PC-9 (cell line): ENCODE results near the gene SUGCT. TPM values are rescaled to one million over a fixed set of nuclear protein-coding genes. Genes with fewer than 3 reads are reported as not detected.

Source experiments
- BruUV-seq: library from RNA; stranded (reverse); fragments of 400-500 nt; replicated peaks from 2 replicates; lab custom pipeline; 2021; lab: Mats Ljungman, UMichigan
- CTCF ChIA-PET: fragments of 300-600 bp; sonication (Branson Sonifier 250); formaldehyde crosslinking; loops from one replicate; lab custom pipeline; 2022; ENCODE audit warnings: antibody characterized with exemption; lab: Charles Lee
- POLR2A ChIA-PET: fragments of 300-600 bp; sonication (Branson Sonifier 250); formaldehyde crosslinking; loops from one replicate; lab custom pipeline; 2022; ENCODE audit warnings: antibody characterized with exemption; ENCODE audit not compliant: unreplicated experiment; lab: Charles Lee
- DNase-seq, 2 experiments: peaks; one replicate each; pipeline versions ENCODE4 v3.0.0 to v3.0.0-alpha.2; 2015 to 2022; ENCODE audit warnings: mixed read lengths in 1 of 2
- H2AFZ ChIP-seq: fragments of 200-600 bp; sonication (generic); 2 replicates; pipeline ENCODE4 v1.8.1; 2017; ENCODE audit warnings: antibody characterized with exemption
- H3F3A ChIP-seq: fragments of 200-600 bp; sonication (generic); 2 replicates; pipeline ENCODE4 v1.8.1; 2017; ENCODE audit warnings: antibody characterized with exemption, mild to moderate bottlenecking, low read depth; ENCODE audit not compliant: insufficient read depth
- H3K27ac ChIP-seq: fragments of 200-600 bp; sonication (generic); 2 replicates; pipeline ENCODE4 v1.6.1; 2016; ENCODE audit warnings: mixed run types
- H3K27me3 ChIP-seq: fragments of 200-600 bp; sonication (generic); 2 replicates; pipeline ENCODE4 v1.6.1; 2016; ENCODE audit warnings: low read depth, mixed run types; ENCODE audit not compliant: insufficient read depth
- H3K36me3 ChIP-seq: fragments of 200-600 bp; sonication (generic); 2 replicates; pipeline ENCODE4 v1.6.1; 2016; ENCODE audit warnings: low read depth, mixed run types
- H3K4me1 ChIP-seq: fragments of 200-600 bp; sonication (generic); replicated peaks from 2 replicates; pipeline ENCODE4 v1.6.1; 2016; ENCODE audit warnings: mixed run types; ENCODE audit not compliant: insufficient read depth
- H3K4me2 ChIP-seq: fragments of 200-600 bp; sonication (generic); 2 replicates; pipeline ENCODE4 v1.6.1; 2017; ENCODE audit warnings: mixed run types
- H3K4me3 ChIP-seq: fragments of 200-600 bp; sonication (generic); 2 replicates; pipeline ENCODE4 v1.6.1; 2016; ENCODE audit warnings: mixed run types
- H3K79me2 ChIP-seq: fragments of 200-600 bp; sonication (generic); 2 replicates; pipeline ENCODE4 v1.6.1; 2017; ENCODE audit warnings: low read depth, mixed run types
- H3K9me2 ChIP-seq: fragments of 200-600 bp; sonication (generic); 2 replicates; pipeline ENCODE4 v1.8.1; 2017; ENCODE audit warnings: mild to moderate bottlenecking; ENCODE audit not compliant: insufficient read depth
- H3K9me3 ChIP-seq: fragments of 200-600 bp; sonication (generic); 2 replicates; pipeline ENCODE4 v1.8.1; 2016; ENCODE audit warnings: low read depth; ENCODE audit not compliant: insufficient read depth
- H4K20me1 ChIP-seq: fragments of 200-600 bp; sonication (generic); 2 replicates; pipeline ENCODE4 v1.8.1; 2017; ENCODE audit not compliant: insufficient read depth
- EZH2 ChIP-seq: fragments of 200-600 bp; sonication (generic); IDR thresholded peaks from 2 replicates; pipeline ENCODE4 v1.8.0; 2017; ENCODE audit warnings: antibody characterized with exemption, low read depth
- intact Hi-C: fragments of 100-400 bp; cut with micrococcal nuclease; formaldehyde crosslinking; loops from one replicate; pipeline ENCODE4 v1.10.0; 2022; ENCODE audit not compliant: unreplicated experiment
- total RNA-seq: library from RNA; stranded (reverse); gene quantifications from 2 replicates; pipeline ENCODE4 v1.2.3, GENCODE V29; 2021
- TF ChIP-seq, protein P1 (sequence below): fragments of 200-600 bp; sonication (generic); conservative IDR thresholded peaks from 2 replicates; pipeline ENCODE4 v1.6.1; 2017; ENCODE audit warnings: mixed run types, antibody characterized with exemption, mild to moderate bottlenecking, moderate library complexity

The SUGCT gene
- total RNA-seq, 1 experiment from 2014 or later = 3.5 TPM

GRCh38 chr7:40477094-40477493 lies 342.3 kb downstream of the SUGCT start:
- no peaks in the 10 kb centered on the region for H3K27me3 ChIP-seq
- intact Hi-C loops = no loop called here
- BruUV-seq = no TSS peak
- H3K4me1 ChIP-seq = no peaks in the 10 kb centered on the region
- ChIA-PET CTCF (no interaction called here), POLR2A (no interaction called here)
- H3K79me2 ChIP-seq = no peaks in the 10 kb centered on the region
- no peak for TF ChIP-seq EZH2
- TF ChIP-seq, protein P1, sequence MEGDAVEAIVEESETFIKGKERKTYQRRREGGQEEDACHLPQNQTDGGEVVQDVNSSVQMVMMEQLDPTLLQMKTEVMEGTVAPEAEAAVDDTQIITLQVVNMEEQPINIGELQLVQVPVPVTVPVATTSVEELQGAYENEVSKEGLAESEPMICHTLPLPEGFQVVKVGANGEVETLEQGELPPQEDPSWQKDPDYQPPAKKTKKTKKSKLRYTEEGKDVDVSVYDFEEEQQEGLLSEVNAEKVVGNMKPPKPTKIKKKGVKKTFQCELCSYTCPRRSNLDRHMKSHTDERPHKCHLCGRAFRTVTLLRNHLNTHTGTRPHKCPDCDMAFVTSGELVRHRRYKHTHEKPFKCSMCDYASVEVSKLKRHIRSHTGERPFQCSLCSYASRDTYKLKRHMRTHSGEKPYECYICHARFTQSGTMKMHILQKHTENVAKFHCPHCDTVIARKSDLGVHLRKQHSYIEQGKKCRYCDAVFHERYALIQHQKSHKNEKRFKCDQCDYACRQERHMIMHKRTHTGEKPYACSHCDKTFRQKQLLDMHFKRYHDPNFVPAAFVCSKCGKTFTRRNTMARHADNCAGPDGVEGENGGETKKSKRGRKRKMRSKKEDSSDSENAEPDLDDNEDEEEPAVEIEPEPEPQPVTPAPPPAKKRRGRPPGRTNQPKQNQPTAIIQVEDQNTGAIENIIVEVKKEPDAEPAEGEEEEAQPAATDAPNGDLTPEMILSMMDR = no peak
- no peaks in the 10 kb centered on the region for H3F3A ChIP-seq
- no peak for DNase-seq
- no peaks in the 10 kb centered on the region for H3K9me3 ChIP-seq
- no peaks in the 10 kb centered on the region for H3K36me3 ChIP-seq
- no peaks in the 10 kb centered on the region for H4K20me1 ChIP-seq
- H3K9me2 ChIP-seq = no peaks in the 10 kb centered on the region
- no peak overlapping the region for H3K4me3 ChIP-seq
- no peak overlapping the region for H2AFZ ChIP-seq
- no peak overlapping the region for H3K27ac ChIP-seq
- H3K4me2 ChIP-seq = no peak overlapping the region

GRCh38 chr7:40482845-40483244 lies 348.0 kb downstream of the SUGCT start:
- no peak for DNase-seq
- Histone ChIP-seq H3K27me3 (no peaks in the 10 kb centered on the region), H3K4me1 (no peaks in the 10 kb centered on the region), H3K4me2 (no peak overlapping the region), H3K4me3 (no peak overlapping the region), H4K20me1 (no peaks in the 10 kb centered on the region), H2AFZ (0 out of 2 replicates have a peak overlapping the region, but pooled peaks have one; percentile 19), H3K9me2 (no peaks in the 10 kb centered on the region), H3F3A (no peaks in the 10 kb centered on the region), H3K27ac (no peak overlapping the region), H3K79me2 (no peaks in the 10 kb centered on the region), H3K9me3 (no peaks in the 10 kb centered on the region), H3K36me3 (no peaks in the 10 kb centered on the region)
- ChIA-PET POLR2A (no interaction called here), CTCF (no interaction called here)
- TF ChIP-seq, protein P1 = no peak
- no peak for TF ChIP-seq EZH2
- no TSS peak for BruUV-seq
- intact Hi-C loops = no loop called here

DNA sequence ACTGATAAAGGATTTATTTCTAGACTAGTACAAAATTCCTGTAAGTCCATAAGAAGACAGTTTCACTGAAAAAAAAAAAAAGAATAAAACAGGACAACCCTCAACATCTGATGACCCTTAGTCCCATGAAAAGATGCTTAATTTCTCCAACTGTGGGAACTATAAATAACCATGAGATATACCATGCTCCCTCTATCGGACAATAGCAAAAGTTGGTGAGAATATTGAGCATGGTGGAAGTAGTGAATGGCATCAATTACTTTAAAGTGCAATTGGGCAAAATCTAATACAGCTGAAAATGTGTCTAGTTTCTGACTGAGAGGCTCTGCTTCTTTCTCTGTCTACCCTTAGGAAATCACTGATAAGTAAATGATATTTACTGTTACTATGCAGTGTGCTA lies 348.8 kb downstream of the SUGCT start:
- POLR2A ChIA-PET = interaction anchor here (0.6 kb wide), 1 partner anchor 190 kb away, joined by 5 read pairs; no protein-coding TSS in a partner anchor
- Histone ChIP-seq H2AFZ (no peak overlapping the region), H3F3A (no peaks in the 10 kb centered on the region), H3K36me3 (no peaks in the 10 kb centered on the region), H4K20me1 (no peaks in the 10 kb centered on the region), H3K4me2 (no peak overlapping the region), H3K9me3 (peaks cover 6% of the 10 kb centered on the region; the same call in 1 of the 2 replicates), H3K79me2 (no peaks in the 10 kb centered on the region), H3K27me3 (no peaks in the 10 kb centered on the region), H3K4me3 (no peak overlapping the region), H3K27ac (no peak overlapping the region), H3K9me2 (no peaks in the 10 kb centered on the region), H3K4me1 (no peaks in the 10 kb centered on the region)
- CTCF ChIA-PET = no interaction called here
- no peak for DNase-seq
- TF ChIP-seq, protein P1 = no peak; the same call in 1 of the 2 replicates
- no peak for TF ChIP-seq EZH2
- intact Hi-C loops = no loop called here
- no TSS peak for BruUV-seq
